ENCODE results near the gene PALM2AKAP2. TPM values are rescaled to one million over a fixed set of nuclear protein-coding genes. Genes with fewer than 3 reads are reported as not detected.

Gene PALM2AKAP2
- total and polyA plus RNA-seq, 10 of the 15 experiments (the other 5 are each of a cell fraction or from before 2014, with no cell fraction given) = 0.01 TPM; not detected in 9

DNA sequence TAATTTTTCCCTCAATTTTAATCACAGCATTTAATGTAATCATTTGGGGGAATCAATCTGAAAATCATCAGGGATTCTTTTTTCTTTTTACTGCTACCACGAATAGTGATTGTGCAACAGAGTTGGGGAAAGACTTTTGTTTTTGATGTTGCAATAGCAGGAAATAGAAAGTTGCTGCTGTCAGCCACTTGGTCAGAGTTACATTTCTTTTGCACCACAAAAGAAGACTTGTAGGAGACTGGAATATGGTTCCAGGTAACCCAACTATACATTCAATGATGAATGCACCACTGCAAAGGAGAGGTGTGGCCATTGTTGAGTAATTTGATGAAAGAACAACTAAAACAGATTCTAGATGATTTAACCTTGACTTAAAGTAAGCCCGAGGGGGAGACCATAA lies 46.3 kb upstream of the PALM2AKAP2 start (continued):
- TF ChIP-seq, protein P1, sequence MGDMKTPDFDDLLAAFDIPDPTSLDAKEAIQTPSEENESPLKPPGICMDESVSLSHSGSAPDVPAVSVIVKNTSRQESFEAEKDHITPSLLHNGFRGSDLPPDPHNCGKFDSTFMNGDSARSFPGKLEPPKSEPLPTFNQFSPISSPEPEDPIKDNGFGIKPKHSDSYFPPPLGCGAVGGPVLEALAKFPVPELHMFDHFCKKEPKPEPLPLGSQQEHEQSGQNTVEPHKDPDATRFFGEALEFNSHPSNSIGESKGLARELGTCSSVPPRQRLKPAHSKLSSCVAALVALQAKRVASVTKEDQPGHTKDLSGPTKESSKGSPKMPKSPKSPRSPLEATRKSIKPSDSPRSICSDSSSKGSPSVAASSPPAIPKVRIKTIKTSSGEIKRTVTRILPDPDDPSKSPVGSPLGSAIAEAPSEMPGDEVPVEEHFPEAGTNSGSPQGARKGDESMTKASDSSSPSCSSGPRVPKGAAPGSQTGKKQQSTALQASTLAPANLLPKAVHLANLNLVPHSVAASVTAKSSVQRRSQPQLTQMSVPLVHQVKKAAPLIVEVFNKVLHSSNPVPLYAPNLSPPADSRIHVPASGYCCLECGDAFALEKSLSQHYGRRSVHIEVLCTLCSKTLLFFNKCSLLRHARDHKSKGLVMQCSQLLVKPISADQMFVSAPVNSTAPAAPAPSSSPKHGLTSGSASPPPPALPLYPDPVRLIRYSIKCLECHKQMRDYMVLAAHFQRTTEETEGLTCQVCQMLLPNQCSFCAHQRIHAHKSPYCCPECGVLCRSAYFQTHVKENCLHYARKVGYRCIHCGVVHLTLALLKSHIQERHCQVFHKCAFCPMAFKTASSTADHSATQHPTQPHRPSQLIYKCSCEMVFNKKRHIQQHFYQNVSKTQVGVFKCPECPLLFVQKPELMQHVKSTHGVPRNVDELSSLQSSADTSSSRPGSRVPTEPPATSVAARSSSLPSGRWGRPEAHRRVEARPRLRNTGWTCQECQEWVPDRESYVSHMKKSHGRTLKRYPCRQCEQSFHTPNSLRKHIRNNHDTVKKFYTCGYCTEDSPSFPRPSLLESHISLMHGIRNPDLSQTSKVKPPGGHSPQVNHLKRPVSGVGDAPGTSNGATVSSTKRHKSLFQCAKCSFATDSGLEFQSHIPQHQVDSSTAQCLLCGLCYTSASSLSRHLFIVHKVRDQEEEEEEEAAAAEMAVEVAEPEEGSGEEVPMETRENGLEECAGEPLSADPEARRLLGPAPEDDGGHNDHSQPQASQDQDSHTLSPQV (IDR thresholded peaks at IDR 0.05) = no peak
- TF ChIP-seq ZZZ3 (IDR thresholded peaks at IDR 0.05; ENCODE audit: control insufficient read depth, insufficient read length, low read depth) (no peak), NFYA (IDR thresholded peaks at IDR 0.05; ENCODE audit: borderline replicate concordance, low read depth, low read length) (no peak), HDGF (IDR thresholded peaks at IDR 0.05) (no peak), FOS (IDR thresholded peaks at IDR 0.05; ENCODE audit: borderline replicate concordance, extremely low read depth, insufficient read length) (no peak), RBBP5 (conservative IDR thresholded peaks at IDR 0.05) (no peak), ZNF622 (IDR thresholded peaks at IDR 0.05) (no peak), POLR2AphosphoS5 (IDR thresholded peaks at IDR 0.05; ENCODE audit: low read length) (no peak), MYB (IDR thresholded peaks at IDR 0.05; ENCODE audit: borderline replicate concordance, low read depth, low read length) (no peak)
- TF ChIP-seq, protein P2, sequence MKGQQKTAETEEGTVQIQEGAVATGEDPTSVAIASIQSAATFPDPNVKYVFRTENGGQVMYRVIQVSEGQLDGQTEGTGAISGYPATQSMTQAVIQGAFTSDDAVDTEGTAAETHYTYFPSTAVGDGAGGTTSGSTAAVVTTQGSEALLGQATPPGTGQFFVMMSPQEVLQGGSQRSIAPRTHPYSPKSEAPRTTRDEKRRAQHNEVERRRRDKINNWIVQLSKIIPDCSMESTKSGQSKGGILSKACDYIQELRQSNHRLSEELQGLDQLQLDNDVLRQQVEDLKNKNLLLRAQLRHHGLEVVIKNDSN (IDR thresholded peaks at IDR 0.05; ENCODE audit: borderline replicate concordance, extremely low read length, insufficient read depth, low read depth, low read length) = no peak
- TF ChIP-seq, protein P3, sequence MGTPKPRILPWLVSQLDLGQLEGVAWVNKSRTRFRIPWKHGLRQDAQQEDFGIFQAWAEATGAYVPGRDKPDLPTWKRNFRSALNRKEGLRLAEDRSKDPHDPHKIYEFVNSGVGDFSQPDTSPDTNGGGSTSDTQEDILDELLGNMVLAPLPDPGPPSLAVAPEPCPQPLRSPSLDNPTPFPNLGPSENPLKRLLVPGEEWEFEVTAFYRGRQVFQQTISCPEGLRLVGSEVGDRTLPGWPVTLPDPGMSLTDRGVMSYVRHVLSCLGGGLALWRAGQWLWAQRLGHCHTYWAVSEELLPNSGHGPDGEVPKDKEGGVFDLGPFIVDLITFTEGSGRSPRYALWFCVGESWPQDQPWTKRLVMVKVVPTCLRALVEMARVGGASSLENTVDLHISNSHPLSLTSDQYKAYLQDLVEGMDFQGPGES (IDR thresholded peaks at IDR 0.05) = no peak
- TF ChIP-seq, protein P4, sequence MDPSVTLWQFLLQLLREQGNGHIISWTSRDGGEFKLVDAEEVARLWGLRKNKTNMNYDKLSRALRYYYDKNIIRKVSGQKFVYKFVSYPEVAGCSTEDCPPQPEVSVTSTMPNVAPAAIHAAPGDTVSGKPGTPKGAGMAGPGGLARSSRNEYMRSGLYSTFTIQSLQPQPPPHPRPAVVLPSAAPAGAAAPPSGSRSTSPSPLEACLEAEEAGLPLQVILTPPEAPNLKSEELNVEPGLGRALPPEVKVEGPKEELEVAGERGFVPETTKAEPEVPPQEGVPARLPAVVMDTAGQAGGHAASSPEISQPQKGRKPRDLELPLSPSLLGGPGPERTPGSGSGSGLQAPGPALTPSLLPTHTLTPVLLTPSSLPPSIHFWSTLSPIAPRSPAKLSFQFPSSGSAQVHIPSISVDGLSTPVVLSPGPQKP (IDR thresholded peaks at IDR 0.05; ENCODE audit: low read depth, low read length) = no peak
